H9 (cell line): ENCODE data around the gene ERI3. TPM values are rescaled to one million over a fixed set of nuclear protein-coding genes. Genes with fewer than 3 reads are reported as not detected.

Experiments used
- DNase-seq: peaks from one replicate; pipeline ENCODE4 v3.0.0-alpha.2; 2017
- H2AFZ ChIP-seq: one replicate; pipeline ENCODE4 v1.6.1; 2013; ENCODE audit warnings: mild to moderate bottlenecking, low read length, control low read depth, moderate library complexity
- H2AK5ac ChIP-seq: 2 replicates; pipeline ENCODE4 v1.6.1; 2013; ENCODE audit warnings: low read length, control low read depth, mixed read lengths; ENCODE audit not compliant: insufficient read length
- H2BK120ac ChIP-seq: one replicate; pipeline ENCODE4 v1.6.1; 2013; ENCODE audit warnings: low read depth, mild to moderate bottlenecking, low read length, control low read depth, inconsistent platforms; ENCODE audit not compliant: poor library complexity, severe bottlenecking
- H2BK12ac ChIP-seq: 2 replicates; pipeline ENCODE4 v1.6.1; 2013; ENCODE audit warnings: low read length, control low read depth, mixed read lengths, low read depth; ENCODE audit not compliant: insufficient read length
- H2BK15ac ChIP-seq: 2 replicates; pipeline ENCODE4 v1.6.1; 2013; ENCODE audit warnings: low read depth, low read length, control low read depth
- H2BK20ac ChIP-seq: one replicate; pipeline ENCODE4 v1.6.1; 2013; ENCODE audit warnings: low read depth, mild to moderate bottlenecking, low read length, control low read depth, inconsistent platforms; ENCODE audit not compliant: poor library complexity, severe bottlenecking
- H2BK5ac ChIP-seq: 2 replicates; pipeline ENCODE4 v1.6.1; 2013; ENCODE audit warnings: low read length, control low read depth, mixed read lengths; ENCODE audit not compliant: insufficient read length
- H3K14ac ChIP-seq: 2 replicates; pipeline ENCODE4 v1.6.1; 2013; ENCODE audit warnings: low read length, control low read depth; ENCODE audit not compliant: insufficient read depth
- H3K18ac ChIP-seq: 2 replicates; pipeline ENCODE4 v1.6.1; 2013; ENCODE audit warnings: low read depth, mild to moderate bottlenecking, mixed read lengths, low read length, control low read depth; ENCODE audit not compliant: insufficient read length
- H3K23ac ChIP-seq: 2 replicates; pipeline ENCODE4 v1.6.1; 2013; ENCODE audit warnings: low read length, control low read depth, mixed read lengths, low read depth; ENCODE audit not compliant: insufficient read length
- H3K23me2 ChIP-seq: 2 replicates; pipeline ENCODE4 v1.6.1; 2013; ENCODE audit warnings: low read depth, mild to moderate bottlenecking, mixed read lengths, low read length, control low read depth; ENCODE audit not compliant: insufficient read length, poor library complexity, severe bottlenecking
- H3K27ac ChIP-seq: 2 replicates; pipeline ENCODE4 v1.5.1; 2013; ENCODE audit warnings: low read length, control low read depth, mixed read lengths, low read depth; ENCODE audit not compliant: insufficient read length
- H3K27me3 ChIP-seq: 2 replicates; pipeline ENCODE4 v1.6.1; 2013; ENCODE audit warnings: low read length, control low read depth, inconsistent platforms; ENCODE audit not compliant: insufficient read depth
- H3K4ac ChIP-seq: 2 replicates; pipeline ENCODE4 v1.6.1; 2013; ENCODE audit warnings: low read depth, mild to moderate bottlenecking, control low read depth, inconsistent platforms, low read length, moderate library complexity
- H3K4me1 ChIP-seq: 2 replicates; pipeline ENCODE4 v1.6.1; 2013; ENCODE audit warnings: low read length, control low read depth, inconsistent platforms; ENCODE audit not compliant: insufficient read depth
- H3K4me2 ChIP-seq: 2 replicates; pipeline ENCODE4 v1.6.1; 2013; ENCODE audit warnings: low read length, control low read depth, mixed read lengths; ENCODE audit not compliant: insufficient read length, insufficient read depth
- H3K56ac ChIP-seq: 2 replicates; pipeline ENCODE4 v1.6.1; 2013; ENCODE audit warnings: low read depth, mild to moderate bottlenecking, mixed read lengths, low read length, control low read depth; ENCODE audit not compliant: insufficient read length
- H3K79me1 ChIP-seq: 2 replicates; pipeline ENCODE4 v1.6.1; 2013; ENCODE audit warnings: low read depth, mild to moderate bottlenecking, moderate library complexity, low read length, control low read depth, inconsistent platforms; ENCODE audit not compliant: insufficient read depth, poor library complexity, severe bottlenecking
- H3K79me2 ChIP-seq: 2 replicates; pipeline ENCODE4 v1.6.1; 2013; ENCODE audit warnings: low read length, control low read depth, inconsistent platforms; ENCODE audit not compliant: insufficient read depth
- H3K9ac ChIP-seq: 2 replicates; pipeline ENCODE4 v1.6.1; 2013; ENCODE audit warnings: low read length, control low read depth, mixed read lengths; ENCODE audit not compliant: insufficient read length; ENCODE audit errors: extremely low read depth
- H3K9me3 ChIP-seq: one replicate; pipeline ENCODE4 v1.6.1; 2013; ENCODE audit warnings: low read depth, low read length, inconsistent platforms; ENCODE audit not compliant: control insufficient read depth
- H3T11ph ChIP-seq: one replicate; pipeline ENCODE4 v1.6.1; 2013; ENCODE audit warnings: mild to moderate bottlenecking, low read length, control low read depth, inconsistent platforms
- H4K20me1 ChIP-seq: one replicate; pipeline ENCODE4 v1.6.1; 2013; ENCODE audit not compliant: control insufficient read depth, insufficient read length, insufficient read depth
- H4K5ac ChIP-seq: 2 replicates; pipeline ENCODE4 v1.6.1; 2013; ENCODE audit warnings: low read depth, mild to moderate bottlenecking, mixed read lengths, low read length, control low read depth; ENCODE audit not compliant: insufficient read length
- H4K8ac ChIP-seq: replicated peaks from 2 replicates; pipeline ENCODE4 v1.6.1; 2013; ENCODE audit warnings: low read length, control low read depth, mixed read lengths, low read depth; ENCODE audit not compliant: insufficient read length
- H4K91ac ChIP-seq: 2 replicates; pipeline ENCODE4 v1.6.1; 2013; ENCODE audit warnings: low read depth, mild to moderate bottlenecking, moderate library complexity, mixed read lengths, low read length, control low read depth; ENCODE audit not compliant: insufficient read length
- H3K27ac Mint-ChIP-seq, 3 experiments: 2 replicates in 2 of 3; 3 replicates in 1 of 3; pipeline ENCODE4 v1.8.0; 2020 to 2021; ENCODE audit warnings: mixed read lengths in 3 of 3, mild to moderate bottlenecking in 1 of 3, moderate library complexity in 1 of 3
- H3K27me3 Mint-ChIP-seq: 2 replicates; pipeline ENCODE4 v1.8.0; 2021; ENCODE audit warnings: low read depth, mild to moderate bottlenecking, moderate library complexity, mixed read lengths
- H3K36me3 Mint-ChIP-seq, 3 experiments: 2 replicates in 2 of 3; 3 replicates in 1 of 3; pipeline ENCODE4 v1.8.0; 2020 to 2021; ENCODE audit warnings: low read depth in 3 of 3, mixed read lengths in 3 of 3; ENCODE audit not compliant: insufficient read depth in 1 of 3
- H3K4me1 Mint-ChIP-seq, 2 experiments: 2 replicates each; pipeline ENCODE4 v1.8.0; 2020; ENCODE audit warnings: mixed read lengths in 2 of 2
- H3K4me3 Mint-ChIP-seq, 2 experiments: 2 replicates in 1 of 2; 3 replicates in 1 of 2; pipeline ENCODE4 v1.8.0; 2020 to 2021; ENCODE audit warnings: mild to moderate bottlenecking in 2 of 2, mixed read lengths in 2 of 2, moderate library complexity in 1 of 2
- H3K9me3 Mint-ChIP-seq, 2 experiments: 2 replicates in 1 of 2; 3 replicates in 1 of 2; pipeline ENCODE4 v1.8.0; 2020; ENCODE audit warnings: mild to moderate bottlenecking in 2 of 2, mixed read lengths in 2 of 2, moderate library complexity in 1 of 2
- CTCF ChIP-seq: fragments of 200-600 bp; sonication (generic); conservative IDR thresholded peaks from 3 replicates; pipeline ENCODE4 v1.8.0; 2021; ENCODE audit warnings: antibody characterized with exemption, mild to moderate bottlenecking
- WGBS: extraction: QIAGEN DNeasy Blood & Tissue Kit; methylation state at CpG from one replicate; pipeline ENCODE4 v1.1.7; 2013; ENCODE audit warnings: missing lambda C conversion rate, low lambda C conversion rate, mixed read lengths; ENCODE audit not compliant: insufficient read length; ENCODE audit errors: extremely low coverage; 5-methylcytosine and 5-hydroxymethylcytosine counted together
- total RNA-seq: library from RNA; stranded (reverse); gene quantifications from 2 replicates; pipeline ENCODE4 v1.2.1, GENCODE V29; 2021

The ERI3 gene
- total RNA-seq, 1 experiment from 2014 or later, result 61.6 TPM

GRCh38 chr1:44220755-44221154 lies 134.3 kb downstream of the ERI3 start:
- H3T11ph ChIP-seq, result no peak overlapping the region
- H3K27me3 ChIP-seq, result no peaks in the 10 kb centered on the region
- H3K4me1 Mint-ChIP-seq, result no peaks in the 10 kb centered on the region
- no peak for DNase-seq
- H3K56ac ChIP-seq, result no peak overlapping the region
- no peak overlapping the region for H3K14ac ChIP-seq
- peaks cover 4% of the 10 kb centered on the region for H3K27me3 Mint-ChIP-seq
- H3K23me2 ChIP-seq, result no peaks in the 10 kb centered on the region
- no peak overlapping the region for H3K9ac ChIP-seq
- H2AK5ac ChIP-seq, result no peak overlapping the region
- H3K18ac ChIP-seq, result no peak overlapping the region
- H4K20me1 ChIP-seq, result no peaks in the 10 kb centered on the region
- H4K5ac ChIP-seq, result no peak overlapping the region
- no peak overlapping the region for H3K4me3 Mint-ChIP-seq
- no peak overlapping the region for H3K27ac ChIP-seq
- peaks cover 5% of the 10 kb centered on the region for H3K9me3 ChIP-seq
- no peaks in the 10 kb centered on the region for H3K79me2 ChIP-seq
- H2BK20ac ChIP-seq, result no peak overlapping the region
- H2BK5ac ChIP-seq, result no peak overlapping the region
- H3K79me1 ChIP-seq, result no peaks in the 10 kb centered on the region
- H4K91ac ChIP-seq, result no peak overlapping the region
- H3K23ac ChIP-seq, result no peak overlapping the region
- no peaks in the 10 kb centered on the region for H3K4me1 ChIP-seq
- no peak overlapping the region for H2BK12ac ChIP-seq
- H3K4ac ChIP-seq, result no peak overlapping the region
- no peak for TF ChIP-seq CTCF
- H2BK15ac ChIP-seq, result no peak overlapping the region
- no CpG with 5 or more reads among the region's 10 CpGs for WGBS
- H2BK120ac ChIP-seq, result no peak overlapping the region
- H3K36me3 Mint-ChIP-seq, result peaks cover 24 to 64% (median 63%) of the 10 kb centered on the region in 3 experiments
- H3K4me2 ChIP-seq, result no peak overlapping the region
- H3K27ac Mint-ChIP-seq, result no peak overlapping the region; a peak in 1 of 7 replicates
- H2AFZ ChIP-seq, result no peak overlapping the region
- no peak overlapping the region for H4K8ac ChIP-seq
- peaks cover 6 to 9% of the 10 kb centered on the region in 2 experiments for H3K9me3 Mint-ChIP-seq
